GM12801 (cell line): ENCODE results near the gene CUX1.

Experiments used
- TF ChIP-seq, protein P1 (sequence below): IDR thresholded peaks from one replicate; pipeline ENCODE4 v1.5.1; 2011; ENCODE audit warnings: control low read depth; ENCODE audit not compliant: insufficient read length; ENCODE audit errors: extremely low read depth

Gene CUX1

DNA sequence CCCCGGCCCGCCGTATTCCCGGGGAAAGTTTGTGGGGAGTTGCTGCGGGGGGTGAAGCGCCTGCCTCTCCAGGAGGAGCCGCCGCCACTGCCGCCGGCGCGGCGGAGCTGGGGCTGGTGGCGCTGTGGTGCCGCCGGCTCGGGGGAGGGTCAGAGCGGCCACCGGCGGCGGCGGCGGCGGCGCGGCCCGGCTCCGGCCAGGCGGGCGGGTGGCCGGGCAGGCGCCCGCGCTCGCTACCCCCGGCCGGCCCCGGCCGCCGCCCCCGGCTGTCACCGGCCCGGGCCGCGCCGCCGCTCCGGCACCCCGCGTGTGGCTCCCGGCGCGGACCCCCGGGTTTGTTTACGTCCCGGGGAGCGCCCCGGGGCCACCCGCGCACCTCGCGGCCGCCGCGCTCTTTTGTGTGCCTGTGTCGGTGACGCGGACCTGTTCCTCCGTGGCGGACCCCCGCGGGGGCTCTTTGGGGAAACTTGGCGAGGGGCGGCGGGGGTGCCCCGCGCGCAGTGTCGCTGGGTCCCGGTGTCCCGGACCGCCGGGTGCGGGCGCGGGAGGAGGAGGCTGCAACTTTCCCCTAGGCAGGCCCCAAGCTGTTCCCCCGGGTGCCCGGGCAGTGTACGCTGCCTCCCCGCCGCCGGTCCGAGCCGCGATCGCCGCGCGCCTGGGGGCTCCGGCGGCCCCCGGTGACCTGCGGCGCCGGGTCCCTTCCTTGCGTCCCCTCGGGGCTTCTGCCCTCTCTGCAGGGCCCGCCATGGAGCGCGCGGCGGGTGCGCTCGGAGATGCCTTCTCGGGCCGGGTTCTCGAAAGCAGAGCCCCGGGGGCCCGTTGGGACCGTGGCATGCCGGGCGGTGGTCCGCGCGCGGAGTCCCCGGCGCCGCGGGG lies 593 bp upstream of the CUX1 start:
- TF ChIP-seq, protein P1, sequence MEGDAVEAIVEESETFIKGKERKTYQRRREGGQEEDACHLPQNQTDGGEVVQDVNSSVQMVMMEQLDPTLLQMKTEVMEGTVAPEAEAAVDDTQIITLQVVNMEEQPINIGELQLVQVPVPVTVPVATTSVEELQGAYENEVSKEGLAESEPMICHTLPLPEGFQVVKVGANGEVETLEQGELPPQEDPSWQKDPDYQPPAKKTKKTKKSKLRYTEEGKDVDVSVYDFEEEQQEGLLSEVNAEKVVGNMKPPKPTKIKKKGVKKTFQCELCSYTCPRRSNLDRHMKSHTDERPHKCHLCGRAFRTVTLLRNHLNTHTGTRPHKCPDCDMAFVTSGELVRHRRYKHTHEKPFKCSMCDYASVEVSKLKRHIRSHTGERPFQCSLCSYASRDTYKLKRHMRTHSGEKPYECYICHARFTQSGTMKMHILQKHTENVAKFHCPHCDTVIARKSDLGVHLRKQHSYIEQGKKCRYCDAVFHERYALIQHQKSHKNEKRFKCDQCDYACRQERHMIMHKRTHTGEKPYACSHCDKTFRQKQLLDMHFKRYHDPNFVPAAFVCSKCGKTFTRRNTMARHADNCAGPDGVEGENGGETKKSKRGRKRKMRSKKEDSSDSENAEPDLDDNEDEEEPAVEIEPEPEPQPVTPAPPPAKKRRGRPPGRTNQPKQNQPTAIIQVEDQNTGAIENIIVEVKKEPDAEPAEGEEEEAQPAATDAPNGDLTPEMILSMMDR, result no peak

DNA sequence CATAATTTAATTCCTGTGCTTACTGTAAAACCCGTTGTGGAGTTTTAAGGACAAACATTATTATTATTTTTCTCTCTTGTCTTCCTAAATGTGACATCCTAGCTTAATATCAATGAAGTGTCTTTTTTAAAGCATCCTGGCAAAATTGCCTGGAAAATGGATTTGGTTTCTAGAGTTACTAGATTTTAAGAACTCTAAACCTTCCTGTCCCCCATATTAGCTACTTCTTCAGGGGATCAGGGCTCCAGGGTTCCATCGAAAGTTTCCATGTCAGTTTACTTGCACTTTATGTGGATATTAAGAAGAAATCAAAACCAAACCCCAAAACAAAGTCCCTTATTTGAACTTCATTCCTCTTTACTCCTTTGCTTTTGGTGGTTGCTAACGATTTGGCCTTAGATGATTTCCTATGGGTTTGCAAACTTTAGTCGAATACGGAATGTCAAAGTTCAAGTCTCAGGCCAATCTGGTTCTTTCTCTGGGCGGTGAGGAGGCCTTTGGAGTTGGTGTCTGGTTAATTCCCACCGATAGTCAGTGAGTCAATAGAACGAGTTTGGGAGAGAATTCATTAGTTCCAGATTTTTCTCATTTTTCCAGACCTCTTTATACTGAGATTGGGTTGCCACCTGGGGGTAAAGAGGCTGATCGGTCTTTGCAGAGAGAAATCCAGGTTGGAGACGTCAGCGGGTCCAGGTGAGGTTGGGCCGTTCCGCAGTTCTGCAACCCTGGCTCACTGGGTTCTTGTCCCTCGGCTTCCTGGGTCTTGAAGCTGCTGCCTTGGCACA lies 1.1 kb downstream of the CUX1 start:
- TF ChIP-seq, protein P1, result no peak

DNA sequence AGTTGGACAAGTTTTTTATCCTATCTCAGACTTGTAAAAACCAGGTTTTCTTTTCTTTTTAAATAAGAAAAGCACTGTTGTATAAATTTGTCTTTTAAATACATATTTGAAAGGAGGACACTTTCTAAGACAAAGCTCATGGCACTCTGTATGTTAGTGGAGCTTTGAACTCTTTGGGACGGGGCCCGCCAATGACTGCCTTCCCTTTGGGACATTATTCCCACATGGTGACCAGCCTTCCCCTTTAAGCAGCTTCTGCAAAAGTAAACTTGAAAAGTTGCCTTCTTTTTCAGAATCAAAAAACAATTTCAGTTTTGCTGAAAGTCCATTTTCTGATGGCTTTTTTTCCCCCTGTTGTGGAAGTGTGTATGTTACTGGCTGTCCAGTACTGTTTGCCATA lies 1.8 kb downstream of the CUX1 start:
- TF ChIP-seq, protein P1, result no peak

DNA sequence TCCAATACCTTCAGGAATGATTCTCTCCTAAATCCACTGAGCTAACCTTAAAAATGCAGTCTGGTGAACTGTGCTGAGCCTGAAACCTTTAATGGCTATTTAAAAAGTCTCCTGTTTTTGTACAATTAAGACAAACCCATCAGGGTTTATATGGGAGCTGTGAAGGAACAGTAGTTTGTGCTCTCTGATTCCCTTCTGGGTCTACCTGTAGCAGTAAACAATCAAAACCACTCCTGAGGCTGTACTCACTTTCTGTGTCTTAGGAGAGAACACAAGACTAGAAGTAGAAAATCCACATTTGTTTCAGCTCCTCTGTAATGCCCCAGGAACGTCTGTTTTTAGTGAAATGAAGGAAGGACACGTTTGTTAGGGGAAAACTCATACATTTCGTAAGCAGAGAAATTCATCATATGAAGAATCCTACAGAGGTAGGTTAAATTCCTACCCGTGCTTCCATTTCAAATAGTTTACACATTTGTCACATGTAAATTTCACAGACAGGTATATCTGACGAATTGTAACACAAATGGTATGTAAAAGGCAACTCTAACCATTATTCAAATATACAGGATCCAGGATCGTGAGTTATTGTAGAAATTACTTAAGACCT lies 2.6 kb downstream of the CUX1 start:
- TF ChIP-seq, protein P1, result no peak

DNA sequence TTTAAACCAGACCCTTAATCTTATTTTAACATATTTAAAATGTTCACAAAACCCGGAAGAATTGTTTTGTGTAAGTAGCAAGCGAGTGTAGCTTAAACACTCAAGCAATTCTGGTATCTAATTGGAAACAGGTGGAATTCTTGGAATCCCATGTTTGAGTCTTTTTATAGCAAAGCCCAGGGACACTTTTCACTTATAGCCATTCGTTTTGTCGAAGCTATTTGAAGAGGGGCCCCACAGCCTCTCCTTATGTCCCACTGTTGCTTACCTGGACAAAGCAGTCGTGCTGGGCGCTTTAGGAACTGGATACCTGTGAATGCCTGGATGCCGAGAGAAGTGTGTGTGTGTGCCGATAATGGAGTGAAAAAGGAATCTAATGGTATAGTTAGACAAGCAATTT lies 3.3 kb downstream of the CUX1 start:
- TF ChIP-seq, protein P1, result no peak

DNA sequence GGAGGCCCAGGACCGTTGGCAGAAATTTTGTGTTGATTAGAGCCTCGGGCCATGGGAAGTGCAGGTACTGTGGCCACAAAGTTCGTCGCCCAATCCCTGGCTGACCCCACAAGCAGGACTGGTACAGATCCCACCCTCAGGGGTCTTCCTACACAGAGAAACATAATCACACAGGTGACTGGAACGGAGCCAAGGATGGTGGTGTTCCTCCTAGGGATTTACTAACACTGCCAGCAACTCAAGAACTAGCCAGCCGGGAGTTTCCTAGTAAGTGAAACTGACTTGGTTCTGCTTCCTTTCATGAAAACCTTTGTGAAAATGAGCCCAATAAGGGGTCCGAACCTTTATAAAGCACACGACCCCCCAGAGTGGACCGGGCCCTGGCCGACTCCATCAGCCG lies 5.7 kb downstream of the CUX1 start:
- TF ChIP-seq, protein P1, result no peak

DNA sequence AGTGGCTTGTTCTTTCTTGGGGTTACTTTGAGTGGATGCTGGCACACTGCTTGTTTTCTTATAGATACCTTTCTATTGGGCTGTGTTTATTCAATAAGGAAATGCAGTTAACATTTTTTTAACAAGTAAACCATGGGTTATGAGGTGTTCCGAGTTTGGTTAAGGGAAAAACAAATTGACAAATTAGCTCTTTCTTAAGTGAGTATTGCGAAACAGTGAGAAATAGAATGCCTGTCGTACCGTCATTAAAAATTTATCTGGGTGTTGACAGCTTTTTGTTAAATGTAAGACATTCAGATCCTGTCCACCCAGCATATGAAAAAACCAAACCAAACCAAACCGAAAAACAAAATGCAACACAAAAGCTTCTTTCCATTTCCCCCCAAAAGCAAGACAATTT lies 6.2 kb downstream of the CUX1 start:
- TF ChIP-seq, protein P1, result no peak
